K562 (cell line): ENCODE data around the gene CNOT11. TPM values are rescaled to one million over a fixed set of nuclear protein-coding genes. Genes with fewer than 3 reads are reported as not detected.
A peak's percentile ranks its signal among the peaks of the same experiment; 100 is the strongest.

Experiments used
- HNRNPH1 ChIP-seq: fragments of 200-400 bp; formaldehyde crosslinking; optimal IDR thresholded peaks from 2 replicates; pipeline ENCODE3; 2017; ENCODE audit warnings: low read depth, mild to moderate bottlenecking, low read length, moderate library complexity
- MTA2 ChIP-seq: fragments of 450-650 bp; IDR thresholded peaks from 2 replicates; pipeline ENCODE4 v1.6.1; 2016; ENCODE audit warnings: low read depth
- NCOA6 ChIP-seq: fragments of 450-650 bp; IDR thresholded peaks from 2 replicates; pipeline ENCODE4 v1.6.1; 2017; ENCODE audit warnings: mild to moderate bottlenecking
- NUFIP1 ChIP-seq: fragments of 450-650 bp; IDR thresholded peaks from 2 replicates; pipeline ENCODE4 v1.6.1; 2018; ENCODE audit not compliant: partially characterized antibody
- RBM34 ChIP-seq: fragments of 200-400 bp; formaldehyde crosslinking; IDR thresholded peaks from 2 replicates; pipeline ENCODE4 v1.6.1; 2018; ENCODE audit warnings: low read length, borderline replicate concordance; ENCODE audit not compliant: insufficient read depth
- STAG1 ChIP-seq: sonication (generic); formaldehyde crosslinking; IDR thresholded peaks from 2 replicates; pipeline ENCODE4 v1.5.0; 2020; ENCODE audit warnings: missing genetic modification reagents, borderline replicate concordance
- SUPT5H ChIP-seq: fragments of 450-650 bp; IDR thresholded peaks from 2 replicates; pipeline ENCODE4 v1.6.1; 2016
- ZC3H4 ChIP-seq: sonication (generic); formaldehyde crosslinking; IDR thresholded peaks from 2 replicates; pipeline ENCODE4 v1.9.0; 2021; ENCODE audit warnings: missing genetic modification reagents, borderline replicate concordance
- ZFX ChIP-seq: sonication (generic); formaldehyde crosslinking; IDR thresholded peaks from 2 replicates; pipeline ENCODE4 v1.8.0; 2022; ENCODE audit warnings: mild to moderate bottlenecking, missing genetic modification reagents, moderate library complexity
- ZNF124 ChIP-seq: sonication (generic); formaldehyde crosslinking; IDR thresholded peaks from 2 replicates; pipeline ENCODE4 v1.8.1; 2022; ENCODE audit warnings: missing genetic modification reagents
- ZNF184 ChIP-seq: sonication (generic); formaldehyde crosslinking; IDR thresholded peaks from 2 replicates; pipeline ENCODE4 v1.5.0; 2020; ENCODE audit warnings: missing genetic modification reagents
- ZNF707 ChIP-seq: fragments of 250-450 bp; sonication (Bioruptor Pico); conservative IDR thresholded peaks from 2 replicates; pipeline ENCODE4 v1.8.0; 2022; ENCODE audit warnings: inconsistent platforms, mild to moderate bottlenecking, moderate library complexity
- ZNF75A ChIP-seq: fragments of 450-650 bp; formaldehyde crosslinking; IDR thresholded peaks from 2 replicates; pipeline ENCODE4 v1.4.0; 2020; ENCODE audit warnings: mild to moderate bottlenecking
- polyA plus RNA-seq, 8 experiments: library from polyadenylated mRNA; depleted of rRNA in 4 of 8; stranded (reverse) in 5 of 8; unstranded in 3 of 8; fragments of >200 nt; fragmentation: Nextera tagmentation in 2 of 8; fragmentation: Illumina TruSeq in 1 of 8; extraction: Ambion mirVana in 2 of 8; extraction: Trizol in 1 of 8; gene quantifications; 2 replicates each; pipeline versions ENCODE4 v1.2.1 to v1.2.3, GENCODE V29; 2011 to 2014; ENCODE audit warnings: inconsistent platforms in 1 of 8, missing spikeins in 1 of 8
- total RNA-seq, 7 experiments: library from RNA; depleted of rRNA in 6 of 7; stranded (reverse); fragments of >200 nt in 6 of 7; fragmentation: Illumina TruSeq in 2 of 7; extraction: Trizol in 2 of 7; gene quantifications; 2 replicates each; pipeline versions ENCODE4 v1.2.1 to v1.2.3, GENCODE V29; 2011 to 2021; ENCODE audit warnings: low replicate concordance in 1 of 7
- TF ChIP-seq, protein P1 (sequence below): IDR thresholded peaks from 2 replicates; pipeline ENCODE4 v1.6.1; 2014; ENCODE audit warnings: antibody characterized with exemption
- TF ChIP-seq, protein P2 (sequence below), 2 experiments: fragments of 450-650 bp in 1 of 2; sonication (generic) in 1 of 2; formaldehyde crosslinking; conservative IDR thresholded peaks; 2 replicates each; pipeline versions ENCODE4 v1.4.0 to v1.8.1; 2020 to 2022; ENCODE audit warnings: mild to moderate bottlenecking in 1 of 2, missing genetic modification reagents in 1 of 2
- TF ChIP-seq, protein P3 (sequence below): fragments of 200-800 bp; sonication (Bioruptor generic); IDR thresholded peaks from 2 replicates; pipeline ENCODE4 v1.6.1; 2017; ENCODE audit warnings: missing genetic modification characterization, missing compliant biosample characterization
- TF ChIP-seq, protein P4 (sequence below): sonication (generic); formaldehyde crosslinking; IDR thresholded peaks from 2 replicates; pipeline ENCODE4 v1.4.0; 2020; ENCODE audit warnings: mild to moderate bottlenecking, missing genetic modification reagents
- TF ChIP-seq, protein P5 (sequence below): sonication (generic); formaldehyde crosslinking; IDR thresholded peaks from 2 replicates; pipeline ENCODE4 v1.8.0; 2023; ENCODE audit warnings: missing genetic modification reagents, mild to moderate bottlenecking, borderline replicate concordance

The CNOT11 gene
- total and polyA plus RNA-seq, 9 of the 15 experiments (the other 6 are each of a cell fraction or from before 2014, with no cell fraction given) = 12.7 to 163 (median 64.2) TPM

DNA sequence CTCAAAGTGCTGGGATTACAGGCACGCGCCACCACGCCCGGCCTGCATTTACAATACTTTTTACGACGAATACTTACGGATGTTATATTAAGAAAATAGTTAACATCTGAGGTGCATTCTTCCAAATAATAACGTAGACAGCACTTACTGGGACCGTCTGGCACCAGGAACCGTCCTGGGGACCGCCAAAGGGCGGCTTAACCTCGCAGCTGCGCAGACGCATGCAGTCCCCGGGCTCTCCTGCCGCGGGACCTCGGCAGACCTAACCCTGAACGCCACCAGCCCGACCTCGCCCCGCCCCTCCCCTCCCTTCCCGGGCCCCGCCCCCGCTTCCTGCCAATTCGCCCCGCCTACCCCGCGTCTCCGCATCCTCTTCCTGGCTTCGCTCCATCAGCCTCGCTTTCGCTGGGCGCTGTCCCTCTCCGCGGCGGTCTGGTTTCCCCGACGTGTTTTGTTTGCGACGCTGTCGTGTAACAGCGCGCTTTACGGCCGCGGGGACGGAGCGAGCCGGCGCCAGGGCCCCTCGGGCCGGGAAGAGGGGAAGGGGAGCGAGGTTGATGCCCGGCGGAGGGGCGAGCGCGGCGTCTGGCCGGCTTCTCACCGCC lies at the start of gene CNOT11 (continued):
- no peak for TF ChIP-seq HNRNPH1
- TF ChIP-seq, protein P1, sequence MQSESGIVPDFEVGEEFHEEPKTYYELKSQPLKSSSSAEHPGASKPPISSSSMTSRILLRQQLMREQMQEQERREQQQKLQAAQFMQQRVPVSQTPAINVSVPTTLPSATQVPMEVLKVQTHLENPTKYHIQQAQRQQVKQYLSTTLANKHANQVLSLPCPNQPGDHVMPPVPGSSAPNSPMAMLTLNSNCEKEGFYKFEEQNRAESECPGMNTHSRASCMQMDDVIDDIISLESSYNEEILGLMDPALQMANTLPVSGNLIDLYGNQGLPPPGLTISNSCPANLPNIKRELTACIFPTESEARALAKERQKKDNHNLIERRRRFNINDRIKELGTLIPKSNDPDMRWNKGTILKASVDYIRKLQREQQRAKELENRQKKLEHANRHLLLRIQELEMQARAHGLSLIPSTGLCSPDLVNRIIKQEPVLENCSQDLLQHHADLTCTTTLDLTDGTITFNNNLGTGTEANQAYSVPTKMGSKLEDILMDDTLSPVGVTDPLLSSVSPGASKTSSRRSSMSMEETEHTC = no peak
- no peak for TF ChIP-seq ZC3H4 (CRISPR knock-in tag)
- TF ChIP-seq SUPT5H = peak; percentile 94
- no peak for TF ChIP-seq ZNF75A (CRISPR knock-in tag)
- TF ChIP-seq ZFX (CRISPR knock-in tag) = no peak
- TF ChIP-seq NUFIP1 = no peak
- TF ChIP-seq ZNF184 = no peak
- TF ChIP-seq, protein P2, sequence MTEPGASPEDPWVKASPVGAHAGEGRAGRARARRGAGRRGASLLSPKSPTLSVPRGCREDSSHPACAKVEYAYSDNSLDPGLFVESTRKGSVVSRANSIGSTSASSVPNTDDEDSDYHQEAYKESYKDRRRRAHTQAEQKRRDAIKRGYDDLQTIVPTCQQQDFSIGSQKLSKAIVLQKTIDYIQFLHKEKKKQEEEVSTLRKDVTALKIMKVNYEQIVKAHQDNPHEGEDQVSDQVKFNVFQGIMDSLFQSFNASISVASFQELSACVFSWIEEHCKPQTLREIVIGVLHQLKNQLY (CRISPR knock-in tag; conservative IDR thresholded peaks at IDR 0.05) = no peak
- TF ChIP-seq RBM34 = no peak
- TF ChIP-seq, protein P3, sequence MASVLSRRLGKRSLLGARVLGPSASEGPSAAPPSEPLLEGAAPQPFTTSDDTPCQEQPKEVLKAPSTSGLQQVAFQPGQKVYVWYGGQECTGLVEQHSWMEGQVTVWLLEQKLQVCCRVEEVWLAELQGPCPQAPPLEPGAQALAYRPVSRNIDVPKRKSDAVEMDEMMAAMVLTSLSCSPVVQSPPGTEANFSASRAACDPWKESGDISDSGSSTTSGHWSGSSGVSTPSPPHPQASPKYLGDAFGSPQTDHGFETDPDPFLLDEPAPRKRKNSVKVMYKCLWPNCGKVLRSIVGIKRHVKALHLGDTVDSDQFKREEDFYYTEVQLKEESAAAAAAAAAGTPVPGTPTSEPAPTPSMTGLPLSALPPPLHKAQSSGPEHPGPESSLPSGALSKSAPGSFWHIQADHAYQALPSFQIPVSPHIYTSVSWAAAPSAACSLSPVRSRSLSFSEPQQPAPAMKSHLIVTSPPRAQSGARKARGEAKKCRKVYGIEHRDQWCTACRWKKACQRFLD (CRISPR knock-in tag) = no peak
- TF ChIP-seq ZNF707 = no peak
- TF ChIP-seq STAG1 (CRISPR knock-in tag) = no peak
- TF ChIP-seq ZNF124 (CRISPR knock-in tag) = no peak
- TF ChIP-seq, protein P4, sequence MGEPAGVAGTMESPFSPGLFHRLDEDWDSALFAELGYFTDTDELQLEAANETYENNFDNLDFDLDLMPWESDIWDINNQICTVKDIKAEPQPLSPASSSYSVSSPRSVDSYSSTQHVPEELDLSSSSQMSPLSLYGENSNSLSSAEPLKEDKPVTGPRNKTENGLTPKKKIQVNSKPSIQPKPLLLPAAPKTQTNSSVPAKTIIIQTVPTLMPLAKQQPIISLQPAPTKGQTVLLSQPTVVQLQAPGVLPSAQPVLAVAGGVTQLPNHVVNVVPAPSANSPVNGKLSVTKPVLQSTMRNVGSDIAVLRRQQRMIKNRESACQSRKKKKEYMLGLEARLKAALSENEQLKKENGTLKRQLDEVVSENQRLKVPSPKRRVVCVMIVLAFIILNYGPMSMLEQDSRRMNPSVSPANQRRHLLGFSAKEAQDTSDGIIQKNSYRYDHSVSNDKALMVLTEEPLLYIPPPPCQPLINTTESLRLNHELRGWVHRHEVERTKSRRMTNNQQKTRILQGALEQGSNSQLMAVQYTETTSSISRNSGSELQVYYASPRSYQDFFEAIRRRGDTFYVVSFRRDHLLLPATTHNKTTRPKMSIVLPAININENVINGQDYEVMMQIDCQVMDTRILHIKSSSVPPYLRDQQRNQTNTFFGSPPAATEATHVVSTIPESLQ (CRISPR knock-in tag) = no peak
- TF ChIP-seq MTA2 = no peak
- TF ChIP-seq, protein P5, sequence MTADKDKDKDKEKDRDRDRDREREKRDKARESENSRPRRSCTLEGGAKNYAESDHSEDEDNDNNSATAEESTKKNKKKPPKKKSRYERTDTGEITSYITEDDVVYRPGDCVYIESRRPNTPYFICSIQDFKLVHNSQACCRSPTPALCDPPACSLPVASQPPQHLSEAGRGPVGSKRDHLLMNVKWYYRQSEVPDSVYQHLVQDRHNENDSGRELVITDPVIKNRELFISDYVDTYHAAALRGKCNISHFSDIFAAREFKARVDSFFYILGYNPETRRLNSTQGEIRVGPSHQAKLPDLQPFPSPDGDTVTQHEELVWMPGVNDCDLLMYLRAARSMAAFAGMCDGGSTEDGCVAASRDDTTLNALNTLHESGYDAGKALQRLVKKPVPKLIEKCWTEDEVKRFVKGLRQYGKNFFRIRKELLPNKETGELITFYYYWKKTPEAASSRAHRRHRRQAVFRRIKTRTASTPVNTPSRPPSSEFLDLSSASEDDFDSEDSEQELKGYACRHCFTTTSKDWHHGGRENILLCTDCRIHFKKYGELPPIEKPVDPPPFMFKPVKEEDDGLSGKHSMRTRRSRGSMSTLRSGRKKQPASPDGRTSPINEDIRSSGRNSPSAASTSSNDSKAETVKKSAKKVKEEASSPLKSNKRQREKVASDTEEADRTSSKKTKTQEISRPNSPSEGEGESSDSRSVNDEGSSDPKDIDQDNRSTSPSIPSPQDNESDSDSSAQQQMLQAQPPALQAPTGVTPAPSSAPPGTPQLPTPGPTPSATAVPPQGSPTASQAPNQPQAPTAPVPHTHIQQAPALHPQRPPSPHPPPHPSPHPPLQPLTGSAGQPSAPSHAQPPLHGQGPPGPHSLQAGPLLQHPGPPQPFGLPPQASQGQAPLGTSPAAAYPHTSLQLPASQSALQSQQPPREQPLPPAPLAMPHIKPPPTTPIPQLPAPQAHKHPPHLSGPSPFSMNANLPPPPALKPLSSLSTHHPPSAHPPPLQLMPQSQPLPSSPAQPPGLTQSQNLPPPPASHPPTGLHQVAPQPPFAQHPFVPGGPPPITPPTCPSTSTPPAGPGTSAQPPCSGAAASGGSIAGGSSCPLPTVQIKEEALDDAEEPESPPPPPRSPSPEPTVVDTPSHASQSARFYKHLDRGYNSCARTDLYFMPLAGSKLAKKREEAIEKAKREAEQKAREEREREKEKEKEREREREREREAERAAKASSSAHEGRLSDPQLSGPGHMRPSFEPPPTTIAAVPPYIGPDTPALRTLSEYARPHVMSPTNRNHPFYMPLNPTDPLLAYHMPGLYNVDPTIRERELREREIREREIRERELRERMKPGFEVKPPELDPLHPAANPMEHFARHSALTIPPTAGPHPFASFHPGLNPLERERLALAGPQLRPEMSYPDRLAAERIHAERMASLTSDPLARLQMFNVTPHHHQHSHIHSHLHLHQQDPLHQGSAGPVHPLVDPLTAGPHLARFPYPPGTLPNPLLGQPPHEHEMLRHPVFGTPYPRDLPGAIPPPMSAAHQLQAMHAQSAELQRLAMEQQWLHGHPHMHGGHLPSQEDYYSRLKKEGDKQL (CRISPR knock-in tag) = no peak
- peak; percentile 88 for TF ChIP-seq NCOA6
